Esophagus squamous epithelium (tissue), 5 donors: ENCODE results near the gene LBR. TPM values are rescaled to one million over a fixed set of nuclear protein-coding genes. Genes with fewer than 3 reads are reported as not detected.

Experiments used
- DNase-seq: peaks from one replicate; lab custom pipeline; 2025; lab: John Stamatoyannopoulos, UW
- H3K27ac ChIP-seq, 4 donors: fragments of 200-600 bp; sonication (generic); one replicate each; pipeline ENCODE4 v1.5.1; 2016 to 2019; ENCODE audit warnings: mild to moderate bottlenecking in 1 of 4
- H3K27me3 ChIP-seq, 4 donors: fragments of 200-600 bp; sonication (generic); 1 replicate in 3 of 4; 2 replicates in 1 of 4; pipeline versions ENCODE4 v1.5.1 to v1.6.0; 2017 to 2021; ENCODE audit warnings: antibody characterized with exemption in 1 of 4
- H3K36me3 ChIP-seq, 3 donors: fragments of 200-600 bp; sonication (generic); one replicate each; pipeline ENCODE4 v1.5.1; 2016 to 2019
- H3K4me1 ChIP-seq, 3 donors: fragments of 200-600 bp; sonication (generic); one replicate each; pipeline ENCODE4 v1.5.1; 2017 to 2019
- H3K4me3 ChIP-seq, 4 donors: fragments of 200-600 bp; sonication (generic); 1 replicate in 3 of 4; 2 replicates in 1 of 4; pipeline ENCODE4 v1.5.1; 2016 to 2019; ENCODE audit warnings: mild to moderate bottlenecking in 2 of 4, moderate library complexity in 1 of 4
- H3K9me3 ChIP-seq, 3 donors: fragments of 200-600 bp; sonication (generic); one replicate each; pipeline ENCODE4 v1.5.1; 2016 to 2019
- POLR2A ChIP-seq, 4 donors: fragments of 450-650 bp; IDR thresholded peaks; one replicate each; pipeline ENCODE4 v1.6.1; 2017; ENCODE audit warnings: antibody characterized with exemption in 4 of 4, mild to moderate bottlenecking in 4 of 4, moderate library complexity in 3 of 4
- WGBS, 2 donors: methylation state at CpG; one replicate each; pipeline ENCODE4 v1.1.5; 2018; 5-methylcytosine and 5-hydroxymethylcytosine counted together
- intact Hi-C: fragments of 100-400 bp; cut with DNase I; formaldehyde crosslinking; loops from one replicate; pipeline ENCODE4 v1.15.0; 2022
- total RNA-seq, 4 donors: library from RNA; depleted of rRNA; stranded (reverse); fragments of >200 nt; gene quantifications; one replicate each; pipeline ENCODE4 v1.1.0, GENCODE V29; 2016
- TF ChIP-seq, protein P1 (sequence below), 6 experiments: fragments of 450-650 bp in 4 of 6; fragments of 200-600 bp in 2 of 6; sonication (generic) in 2 of 6; IDR thresholded peaks; one replicate each; pipeline ENCODE4 v1.5.1; 2016 to 2019; ENCODE audit warnings: antibody characterized with exemption in 6 of 6, mild to moderate bottlenecking in 4 of 6, moderate library complexity in 4 of 6
- donor health status: DM: yes; HTN: yes; CAD: no.

Gene LBR
- total RNA-seq, 4 donors from 2014 or later, result 39.8 to 50.0 (median 42.9) TPM

GRCh38 chr1:225437710-225438437 lies 10.0 kb upstream of the LBR start:
- Histone ChIP-seq H3K4me1 (peaks cover 0 to 23% (median 0%) of the 10 kb centered on the region in 3 donors), H3K27me3 (no peaks in the 10 kb centered on the region), H3K36me3 (no peaks in the 10 kb centered on the region), H3K4me3 (no peak overlapping the region), H3K27ac (peak overlapping the region in 2 of 4 donors; percentile 14 to 33), H3K9me3 (no peaks in the 10 kb centered on the region)
- no peak for DNase-seq
- TF ChIP-seq, protein P1, sequence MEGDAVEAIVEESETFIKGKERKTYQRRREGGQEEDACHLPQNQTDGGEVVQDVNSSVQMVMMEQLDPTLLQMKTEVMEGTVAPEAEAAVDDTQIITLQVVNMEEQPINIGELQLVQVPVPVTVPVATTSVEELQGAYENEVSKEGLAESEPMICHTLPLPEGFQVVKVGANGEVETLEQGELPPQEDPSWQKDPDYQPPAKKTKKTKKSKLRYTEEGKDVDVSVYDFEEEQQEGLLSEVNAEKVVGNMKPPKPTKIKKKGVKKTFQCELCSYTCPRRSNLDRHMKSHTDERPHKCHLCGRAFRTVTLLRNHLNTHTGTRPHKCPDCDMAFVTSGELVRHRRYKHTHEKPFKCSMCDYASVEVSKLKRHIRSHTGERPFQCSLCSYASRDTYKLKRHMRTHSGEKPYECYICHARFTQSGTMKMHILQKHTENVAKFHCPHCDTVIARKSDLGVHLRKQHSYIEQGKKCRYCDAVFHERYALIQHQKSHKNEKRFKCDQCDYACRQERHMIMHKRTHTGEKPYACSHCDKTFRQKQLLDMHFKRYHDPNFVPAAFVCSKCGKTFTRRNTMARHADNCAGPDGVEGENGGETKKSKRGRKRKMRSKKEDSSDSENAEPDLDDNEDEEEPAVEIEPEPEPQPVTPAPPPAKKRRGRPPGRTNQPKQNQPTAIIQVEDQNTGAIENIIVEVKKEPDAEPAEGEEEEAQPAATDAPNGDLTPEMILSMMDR (IDR thresholded peaks at IDR 0.05), result peak in 5 of 6 experiments; percentile 11 to 40 (median 29)
- no peak for TF ChIP-seq POLR2A (IDR thresholded peaks at IDR 0.05)
- 77 to 86% methylated on average over 5 of the region's 5 CpGs for WGBS, 2 donors
- intact Hi-C loops, result no loop called here

- no peaks in the 10 kb centered on the region for H3K9me3 ChIP-seq
- TF ChIP-seq, protein P1 (IDR thresholded peaks at IDR 0.05), result no peak
- no peak overlapping the region for H3K4me3 ChIP-seq
- DNase-seq, result no peak
- H3K4me1 ChIP-seq, result peaks cover 0 to 10% (median 0%) of the 10 kb centered on the region in 3 donors
- H3K27ac ChIP-seq, result no peak overlapping the region
- H3K36me3 ChIP-seq, result no peaks in the 10 kb centered on the region
- 80 to 83% methylated on average over 5 to 6 of the region's 6 CpGs for WGBS, 2 donors
- no peaks in the 10 kb centered on the region for H3K27me3 ChIP-seq
- intact Hi-C loops, result no loop called here
These were observed 8.1 kb upstream of the LBR start for GRCh38 chr1:225435957-225436392.

DNA sequence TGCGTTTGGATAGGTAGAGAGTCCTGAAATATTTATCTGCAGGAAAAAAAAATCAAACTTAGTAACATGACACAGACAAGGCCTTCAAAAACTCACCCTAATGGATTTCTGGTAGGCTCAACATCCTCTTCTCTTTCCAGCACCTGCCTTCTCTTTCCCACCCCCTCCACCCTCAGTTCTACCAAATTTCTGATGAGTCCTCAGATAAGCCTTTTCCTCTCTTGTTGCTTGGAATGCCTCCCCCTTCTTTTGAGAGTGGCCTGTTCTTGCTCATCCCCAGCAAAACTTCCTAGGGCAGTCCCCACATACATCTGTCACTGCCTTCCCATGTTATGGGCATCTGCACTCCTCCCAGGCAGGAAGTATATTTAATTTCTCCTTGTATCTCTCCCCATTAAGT lies 7.6 kb upstream of the LBR start:
- Histone ChIP-seq H3K4me3 (no peak overlapping the region), H3K9me3 (no peaks in the 10 kb centered on the region), H3K27ac (no peak overlapping the region), H3K4me1 (peaks cover 0 to 10% (median 0%) of the 10 kb centered on the region in 3 donors), H3K36me3 (no peaks in the 10 kb centered on the region), H3K27me3 (no peaks in the 10 kb centered on the region)
- TF ChIP-seq, protein P1 (IDR thresholded peaks at IDR 0.05), result no peak
- no peak for TF ChIP-seq POLR2A (IDR thresholded peaks at IDR 0.05)
- DNase-seq, result no peak
- 70 to 94% methylated on average over 1 of the region's 1 CpG for WGBS, 2 donors
- intact Hi-C loops, result no loop called here

DNA sequence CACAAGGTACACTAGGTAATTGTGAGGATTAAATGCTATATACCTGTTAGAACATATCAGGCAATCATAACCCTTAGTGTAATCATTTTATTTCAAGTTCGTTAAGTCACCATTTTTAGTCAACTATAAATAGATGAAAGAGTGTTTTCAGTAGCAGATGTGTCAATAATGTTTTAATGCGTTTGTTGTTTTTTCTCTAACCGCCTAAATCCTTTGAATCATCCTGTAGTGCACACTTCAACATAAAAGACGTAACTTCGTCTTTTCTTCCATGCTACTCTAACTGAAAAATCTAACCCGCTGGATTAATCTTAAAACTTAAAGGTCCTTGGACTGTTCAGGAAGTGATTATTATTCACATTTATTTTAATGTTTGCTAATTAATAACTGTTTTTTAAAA lies 7.2 kb upstream of the LBR start:
- no peak for DNase-seq
- no peak overlapping the region for H3K4me3 ChIP-seq
- intact Hi-C loops, result no loop called here
- WGBS, 2 donors, result 64 to 74% methylated on average over 6 of the region's 6 CpGs
- TF ChIP-seq POLR2A (IDR thresholded peaks at IDR 0.05), result no peak
- TF ChIP-seq, protein P1 (IDR thresholded peaks at IDR 0.05), result no peak
- peaks cover 0 to 10% (median 0%) of the 10 kb centered on the region in 3 donors for H3K4me1 ChIP-seq
- H3K27ac ChIP-seq, result no peak overlapping the region
- H3K36me3 ChIP-seq, result no peaks in the 10 kb centered on the region
- H3K27me3 ChIP-seq, result no peaks in the 10 kb centered on the region
- H3K9me3 ChIP-seq, result no peaks in the 10 kb centered on the region

- no peaks in the 10 kb centered on the region for H3K27me3 ChIP-seq
- no peak for DNase-seq
- no peak overlapping the region for H3K27ac ChIP-seq
- H3K36me3 ChIP-seq, result no peaks in the 10 kb centered on the region
- TF ChIP-seq, protein P1 (IDR thresholded peaks at IDR 0.05), result no peak
- TF ChIP-seq POLR2A (IDR thresholded peaks at IDR 0.05), result no peak
- WGBS, 2 donors, result 75 to 91% methylated on average over 5 of the region's 5 CpGs
- H3K4me1 ChIP-seq, result peaks cover 0 to 15% (median 2%) of the 10 kb centered on the region in 3 donors
- no peaks in the 10 kb centered on the region for H3K9me3 ChIP-seq
- H3K4me3 ChIP-seq, result no peak overlapping the region
- intact Hi-C loops, result no loop called here
These were observed 6.2 kb upstream of the LBR start for GRCh38 chr1:225434046-225434445.
